Skeletal muscle tissue (tissue), 4 donors: ENCODE results near the gene GALNS. TPM values are rescaled to one million over a fixed set of nuclear protein-coding genes. Genes with fewer than 3 reads are reported as not detected.
"Not testable (repeated sequence)": the region's sequence is repeated elsewhere in the genome, so short reads cannot be mapped to it uniquely, and the experiment has no call there.

Source experiments
- H3K27ac ChIP-seq: one replicate; pipeline ENCODE4 v1.7.0; 2013; ENCODE audit warnings: mild to moderate bottlenecking, low read depth, low read length, inconsistent platforms
- H3K27me3 ChIP-seq, 3 donors: one replicate each; pipeline ENCODE4 v1.7.0; 2013; ENCODE audit warnings: low read length in 3 of 3; ENCODE audit not compliant: control insufficient read depth in 3 of 3, insufficient read depth in 3 of 3
- H3K36me3 ChIP-seq, 3 donors: one replicate each; pipeline ENCODE4 v1.7.0; 2013; ENCODE audit warnings: low read length in 3 of 3; ENCODE audit not compliant: control insufficient read depth in 3 of 3, insufficient read depth in 3 of 3
- H3K4me1 ChIP-seq, 3 donors: one replicate each; pipeline ENCODE4 v1.7.0; 2013; ENCODE audit warnings: low read length in 3 of 3, mild to moderate bottlenecking in 3 of 3; ENCODE audit not compliant: control insufficient read depth in 3 of 3, insufficient read depth in 3 of 3
- H3K4me3 ChIP-seq, 3 donors: one replicate each; pipeline ENCODE4 v1.7.0; 2013; ENCODE audit warnings: low read length in 3 of 3
- H3K9ac ChIP-seq, 3 donors: one replicate each; pipeline ENCODE4 v1.7.0; 2013; ENCODE audit warnings: low read length in 3 of 3, mild to moderate bottlenecking in 3 of 3, moderate library complexity in 2 of 3, low read depth in 1 of 3
- H3K9me3 ChIP-seq, 3 donors: one replicate each; pipeline ENCODE4 v1.7.0; 2013; ENCODE audit warnings: low read length in 3 of 3; ENCODE audit not compliant: control insufficient read depth in 3 of 3
- total RNA-seq: library from RNA; depleted of rRNA; stranded (reverse); fragments of >200 nt; gene quantifications from one replicate; pipeline ENCODE4 v1.2.3, GENCODE V29; 2014
- donor health status: Osteomylitis.

Gene GALNS
- total RNA-seq, 1 donor from 2014 or later = 9.9 TPM

- no peak overlapping the region for H3K27ac ChIP-seq
- H3K4me1 ChIP-seq = peaks cover 40 to 43% (median 41%) of the 10 kb centered on the region in 3 donors
- peaks cover 3 to 22% (median 14%) of the 10 kb centered on the region in 3 donors for H3K27me3 ChIP-seq
- no peak overlapping the region for H3K9ac ChIP-seq
- H3K36me3 ChIP-seq = no peaks in the 10 kb centered on the region
- no peaks in the 10 kb centered on the region for H3K9me3 ChIP-seq
- no peak overlapping the region for H3K4me3 ChIP-seq
Observed at GRCh38 chr16:88774544-88775393, 82.0 kb downstream of the GALNS start.

GRCh38 chr16:88773812-88774291, 82.9 kb downstream of the GALNS start:
- no peaks in the 10 kb centered on the region for H3K9me3 ChIP-seq
- no peak overlapping the region for H3K27ac ChIP-seq
- H3K27me3 ChIP-seq = peaks cover 3 to 19% (median 12%) of the 10 kb centered on the region in 3 donors
- H3K4me3 ChIP-seq = no peak overlapping the region
- no peaks in the 10 kb centered on the region for H3K36me3 ChIP-seq
- no peak overlapping the region for H3K9ac ChIP-seq
- H3K4me1 ChIP-seq = peaks cover 34 to 41% (median 36%) of the 10 kb centered on the region in 3 donors

DNA sequence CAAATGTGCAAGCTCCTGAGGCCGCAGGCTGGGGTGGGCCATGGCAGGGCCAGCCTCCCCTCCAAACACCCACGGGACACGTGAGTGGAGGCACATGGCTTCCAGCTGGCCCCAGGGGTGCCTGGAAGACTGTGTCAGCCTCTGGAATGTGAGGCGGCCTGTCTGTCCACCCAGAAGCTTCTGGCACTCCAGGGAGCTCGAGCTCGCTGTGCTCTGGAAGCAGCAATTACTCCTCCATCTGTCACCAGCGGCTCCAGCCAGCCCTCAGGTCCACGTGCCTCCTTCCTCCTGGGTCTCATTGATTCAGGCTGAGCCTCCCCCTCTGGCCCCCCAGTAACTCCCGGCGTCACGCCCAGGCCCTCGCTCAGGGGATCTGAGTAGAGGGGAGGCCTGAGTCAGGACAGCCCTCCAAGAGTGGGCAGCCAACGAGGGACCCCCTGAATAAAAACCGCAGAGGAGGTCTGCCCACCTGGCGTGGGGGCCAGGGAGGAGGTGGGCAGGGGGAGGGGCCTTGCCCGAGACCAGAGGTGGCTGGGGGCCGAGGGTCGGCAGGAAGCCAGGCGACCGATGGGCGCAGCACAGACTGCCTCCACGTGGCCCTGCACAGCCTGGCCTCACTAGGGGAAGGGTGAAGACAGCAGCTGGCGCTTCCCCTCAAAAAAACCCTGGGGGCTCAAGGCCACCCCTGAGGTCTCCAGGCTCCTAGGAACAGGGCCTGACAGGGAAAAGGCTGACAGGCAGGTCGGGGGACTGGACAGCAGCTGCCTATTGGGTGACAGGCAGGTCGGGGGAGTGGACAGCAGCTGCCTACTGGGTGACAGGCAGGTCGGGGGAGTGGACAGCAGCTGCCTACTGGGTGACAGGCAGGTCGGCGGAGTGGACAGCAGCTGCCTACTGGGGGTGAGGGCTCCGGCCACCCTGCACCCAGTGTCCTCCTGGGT, 83.6 kb downstream of the GALNS start:
- H3K27ac ChIP-seq = peak overlapping the region; percentile 54
- H3K27me3 ChIP-seq = peaks cover 3 to 26% (median 14%) of the 10 kb centered on the region in 3 donors
- no peaks in the 10 kb centered on the region for H3K36me3 ChIP-seq
- no peaks in the 10 kb centered on the region for H3K9me3 ChIP-seq
- peaks cover 41 to 47% (median 41%) of the 10 kb centered on the region in 3 donors for H3K4me1 ChIP-seq
- H3K9ac ChIP-seq = peak overlapping the region in 1 of 3 donors; percentile 45
- H3K4me3 ChIP-seq = peak overlapping the region in 1 of 3 donors; percentile 29

GRCh38 chr16:88771781-88772180, 85.0 kb downstream of the GALNS start:
- not testable (repeated sequence) for H3K36me3 ChIP-seq, H3K9me3 ChIP-seq, H3K27ac ChIP-seq, H3K4me3 ChIP-seq, H3K9ac ChIP-seq
- Histone ChIP-seq H3K4me1 (peaks cover 46 to 51% (median 49%) of the 10 kb centered on the region in 3 donors), H3K27me3 (peaks cover 0 to 27% (median 17%) of the 10 kb centered on the region in 3 donors)

GRCh38 chr16:88771294-88771772, 85.4 kb downstream of the GALNS start:
- H3K36me3 ChIP-seq = no peaks in the 10 kb centered on the region
- H3K9me3 ChIP-seq = no peaks in the 10 kb centered on the region
- H3K4me1 ChIP-seq = peaks cover 46 to 51% (median 49%) of the 10 kb centered on the region in 3 donors
- H3K9ac ChIP-seq = peak overlapping the region in 1 of 3 donors; percentile 50
- no peak overlapping the region for H3K27ac ChIP-seq
- H3K27me3 ChIP-seq = peaks cover 0 to 27% (median 17%) of the 10 kb centered on the region in 3 donors
- no peak overlapping the region for H3K4me3 ChIP-seq

GRCh38 chr16:88770461-88771293, 86.1 kb downstream of the GALNS start:
- peaks cover 46 to 51% (median 49%) of the 10 kb centered on the region in 3 donors for H3K4me1 ChIP-seq
- H3K27me3 ChIP-seq = peaks cover 0 to 27% (median 17%) of the 10 kb centered on the region in 3 donors
- no peaks in the 10 kb centered on the region for H3K9me3 ChIP-seq
- H3K9ac ChIP-seq = peak overlapping the region in 1 of 3 donors; percentile 50
- no peaks in the 10 kb centered on the region for H3K36me3 ChIP-seq
- no peak overlapping the region for H3K4me3 ChIP-seq
- no peak overlapping the region for H3K27ac ChIP-seq

DNA sequence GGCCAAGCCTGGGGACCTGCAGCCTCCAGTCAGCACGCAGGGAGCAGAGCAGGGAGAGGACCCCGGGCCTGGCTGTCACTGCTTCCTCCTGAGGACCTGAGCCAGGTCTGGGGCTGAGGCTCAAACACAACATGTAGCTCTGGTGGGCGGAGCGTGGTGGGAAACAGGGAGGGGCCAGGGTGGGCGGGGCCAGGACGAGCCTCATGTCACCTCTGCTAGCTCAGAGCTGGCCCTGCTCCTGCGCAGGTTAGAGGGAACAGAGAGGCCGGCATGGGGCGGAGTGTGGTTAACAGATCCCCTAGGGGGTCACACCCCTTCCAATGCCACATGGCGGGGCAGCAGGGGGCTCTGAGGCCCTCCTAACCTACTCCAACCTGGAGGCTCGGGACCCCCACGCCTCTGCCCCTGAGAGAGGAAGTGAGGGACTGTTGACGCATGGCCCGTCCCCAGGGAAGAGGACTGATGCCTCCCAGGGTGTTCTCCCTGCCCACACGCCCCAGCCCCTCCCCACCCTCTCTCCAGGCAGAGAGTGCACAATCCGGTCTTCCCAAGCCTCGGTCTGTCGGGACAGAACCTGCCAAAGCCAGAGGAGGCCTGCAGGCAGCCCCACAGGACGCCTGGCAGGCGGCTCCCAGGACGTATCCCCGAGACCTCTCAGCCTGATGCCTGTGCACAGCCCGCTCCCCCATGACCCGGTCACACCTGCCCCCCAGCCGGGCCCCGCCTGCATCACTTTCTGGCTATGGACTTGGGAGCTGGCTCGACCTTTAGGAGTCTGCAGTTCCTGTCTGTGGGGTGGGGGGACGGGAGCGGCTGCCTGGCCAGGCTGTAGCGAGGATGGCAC, 86.9 kb downstream of the GALNS start:
- Histone ChIP-seq H3K27me3 (peaks cover 0 to 32% (median 17%) of the 10 kb centered on the region in 3 donors), H3K9me3 (no peaks in the 10 kb centered on the region), H3K27ac (no peak overlapping the region), H3K36me3 (no peaks in the 10 kb centered on the region), H3K9ac (no peak overlapping the region), H3K4me3 (no peak overlapping the region), H3K4me1 (peaks cover 46 to 51% (median 49%) of the 10 kb centered on the region in 3 donors)

- H3K27ac ChIP-seq = no peak overlapping the region
- no peak overlapping the region for H3K4me3 ChIP-seq
- peaks cover 39 to 40% (median 39%) of the 10 kb centered on the region in 3 donors for H3K4me1 ChIP-seq
- H3K36me3 ChIP-seq = no peaks in the 10 kb centered on the region
- H3K27me3 ChIP-seq = peaks cover 0 to 23% (median 12%) of the 10 kb centered on the region in 3 donors
- H3K9ac ChIP-seq = peak overlapping the region in 1 of 3 donors; percentile 40
- no peaks in the 10 kb centered on the region for H3K9me3 ChIP-seq
Observed at GRCh38 chr16:88768071-88768783, 88.5 kb downstream of the GALNS start.
